PC-3 (cell line): ENCODE data around the gene NAGK. TPM values are rescaled to one million over a fixed set of nuclear protein-coding genes. Genes with fewer than 3 reads are reported as not detected.
A peak's percentile ranks its signal among the peaks of the same experiment; 100 is the strongest.

Experiments
- ATAC-seq: fragments of 200-7000 bp; cut with Tn5 transposase; 2 replicates; pipeline ENCODE4 v1.9.1; 2020; ENCODE audit warnings: mild to moderate bottlenecking, moderate library complexity
- BruUV-seq: library from RNA; stranded (reverse); fragments of 400-500 nt; replicated peaks from 2 replicates; lab custom pipeline; 2021; lab: Mats Ljungman, UMichigan
- CTCF ChIA-PET: fragments of 300-600 bp; sonication (Branson Sonifier 250); formaldehyde crosslinking; loops from one replicate; lab custom pipeline; 2022; ENCODE audit warnings: antibody characterized with exemption; lab: Charles Lee
- POLR2A ChIA-PET: fragments of 300-600 bp; sonication (Branson Sonifier 250); formaldehyde crosslinking; loops from one replicate; lab custom pipeline; 2022; ENCODE audit warnings: antibody characterized with exemption; ENCODE audit not compliant: unreplicated experiment; lab: Charles Lee
- DNase-seq: peaks from one replicate; pipeline ENCODE4 v3.0.0-alpha.2; 2015
- H2AFZ ChIP-seq: fragments of 300-600 bp; sonication (generic); 2 replicates; pipeline ENCODE4 v1.6.0; 2016; ENCODE audit warnings: antibody characterized with exemption, low read length
- H3F3A ChIP-seq: fragments of 300-600 bp; sonication (generic); one replicate; pipeline ENCODE4 v1.6.0; 2017; ENCODE audit warnings: antibody characterized with exemption, low read length, control low read depth, mild to moderate bottlenecking; ENCODE audit not compliant: unreplicated experiment
- H3K27ac ChIP-seq: fragments of 300-600 bp; sonication (generic); 2 replicates; pipeline ENCODE4 v1.5.1; 2016; ENCODE audit warnings: mild to moderate bottlenecking, low read length
- H3K27me3 ChIP-seq: fragments of 300-600 bp; sonication (generic); 2 replicates; pipeline ENCODE4 v1.6.1; 2016; ENCODE audit warnings: low read length, mixed read lengths
- H3K36me3 ChIP-seq: fragments of 300-600 bp; sonication (generic); 2 replicates; pipeline ENCODE4 v1.6.1; 2016; ENCODE audit warnings: low read depth, mixed run types, low read length, mixed read lengths
- H3K4me1 ChIP-seq: fragments of 300-600 bp; sonication (generic); 2 replicates; pipeline ENCODE4 v1.5.1; 2016; ENCODE audit warnings: low read length; ENCODE audit not compliant: insufficient read depth
- H3K4me2 ChIP-seq: fragments of 300-600 bp; sonication (generic); 2 replicates; pipeline ENCODE4 v1.6.0; 2016; ENCODE audit warnings: low read length
- H3K4me3 ChIP-seq: fragments of 300-600 bp; sonication (generic); 2 replicates; pipeline ENCODE4 v1.5.1; 2016; ENCODE audit warnings: mild to moderate bottlenecking, low read length, mixed read lengths
- H3K79me2 ChIP-seq: fragments of 300-600 bp; sonication (generic); 2 replicates; pipeline ENCODE4 v1.6.1; 2017; ENCODE audit warnings: low read length, mixed read lengths
- H3K9ac ChIP-seq: fragments of 300-600 bp; sonication (generic); 2 replicates; pipeline ENCODE4 v1.6.0; 2016; ENCODE audit warnings: mild to moderate bottlenecking, low read length
- H3K9me2 ChIP-seq: fragments of 300-600 bp; sonication (generic); replicated peaks from 2 replicates; pipeline ENCODE4 v1.6.1; 2016; ENCODE audit warnings: mixed run types, low read length, mixed read lengths
- H3K9me3 ChIP-seq: fragments of 300-600 bp; sonication (generic); 2 replicates; pipeline ENCODE4 v1.6.1; 2016; ENCODE audit warnings: low read length, mixed read lengths
- H4K20me1 ChIP-seq: fragments of 300-600 bp; sonication (generic); 2 replicates; pipeline ENCODE4 v1.6.1; 2016; ENCODE audit warnings: low read length, mixed read lengths
- EZH2 ChIP-seq: fragments of 300-600 bp; sonication (generic); IDR thresholded peaks from one replicate; pipeline ENCODE4 v1.6.1; 2017; ENCODE audit warnings: antibody characterized with exemption, mild to moderate bottlenecking, low read length; ENCODE audit not compliant: unreplicated experiment
- EZH2phosphoT487 ChIP-seq: fragments of 300-600 bp; sonication (generic); IDR thresholded peaks from 2 replicates; pipeline ENCODE4 v1.6.1; 2018; ENCODE audit warnings: mild to moderate bottlenecking, antibody characterized with exemption, low read length, borderline replicate concordance
- intact Hi-C: fragments of 100-400 bp; cut with micrococcal nuclease; formaldehyde crosslinking; loops from 2 replicates; pipeline ENCODE4 v1.9.0; 2023
- total RNA-seq: library from RNA; depleted of rRNA; stranded (reverse); fragments of >200 nt; gene quantifications from 2 replicates; pipeline ENCODE4 v1.2.3, GENCODE V29; 2014
- TF ChIP-seq, protein P1 (sequence below): fragments of 300-600 bp; sonication (generic); conservative IDR thresholded peaks from 2 replicates; pipeline ENCODE4 v1.5.1; 2017; ENCODE audit warnings: antibody characterized with exemption, low read depth, mild to moderate bottlenecking, low read length

The NAGK gene
- total RNA-seq, 1 experiment from 2014 or later: 70.5 TPM

DNA sequence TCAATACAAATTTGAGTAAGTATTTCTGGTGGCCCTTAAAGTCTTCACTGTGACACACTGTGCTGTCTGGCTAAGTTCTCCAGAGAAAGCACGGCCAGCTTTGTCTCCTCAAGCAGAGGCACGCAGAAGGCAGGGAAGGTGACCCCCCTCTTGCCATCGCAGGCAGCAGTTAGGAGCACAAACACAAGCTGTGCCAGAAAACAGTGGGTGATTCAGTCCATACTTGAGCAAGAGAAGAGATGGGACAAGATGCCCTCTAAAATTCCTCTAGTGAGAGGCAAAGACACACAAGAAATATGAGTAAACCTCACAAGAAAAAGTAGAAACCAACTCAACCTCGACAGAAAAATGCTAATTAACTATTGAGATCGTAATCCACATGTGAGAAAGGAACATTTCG, 51.7 kb downstream of the NAGK start:
- POLR2A ChIA-PET: no interaction called here
- DNase-seq: no peak
- peaks cover 10% of the 10 kb centered on the region for H3K4me1 ChIP-seq
- no peaks in the 10 kb centered on the region for H3K27me3 ChIP-seq
- no peaks in the 10 kb centered on the region for H3K9me2 ChIP-seq
- ATAC-seq: no peak
- CTCF ChIA-PET: no interaction called here
- intact Hi-C loops: no loop called here
- H3F3A ChIP-seq: no peaks in the 10 kb centered on the region
- BruUV-seq: no TSS peak
- H3K36me3 ChIP-seq: peaks cover 6% of the 10 kb centered on the region; the same call in 1 of the 2 replicates
- H3K79me2 ChIP-seq: 0 out of 2 replicates have a peak, but pooled peaks cover 3% of the 10 kb centered on the region
- H3K27ac ChIP-seq: no peak overlapping the region
- no peak overlapping the region for H3K4me3 ChIP-seq
- TF ChIP-seq, protein P1, sequence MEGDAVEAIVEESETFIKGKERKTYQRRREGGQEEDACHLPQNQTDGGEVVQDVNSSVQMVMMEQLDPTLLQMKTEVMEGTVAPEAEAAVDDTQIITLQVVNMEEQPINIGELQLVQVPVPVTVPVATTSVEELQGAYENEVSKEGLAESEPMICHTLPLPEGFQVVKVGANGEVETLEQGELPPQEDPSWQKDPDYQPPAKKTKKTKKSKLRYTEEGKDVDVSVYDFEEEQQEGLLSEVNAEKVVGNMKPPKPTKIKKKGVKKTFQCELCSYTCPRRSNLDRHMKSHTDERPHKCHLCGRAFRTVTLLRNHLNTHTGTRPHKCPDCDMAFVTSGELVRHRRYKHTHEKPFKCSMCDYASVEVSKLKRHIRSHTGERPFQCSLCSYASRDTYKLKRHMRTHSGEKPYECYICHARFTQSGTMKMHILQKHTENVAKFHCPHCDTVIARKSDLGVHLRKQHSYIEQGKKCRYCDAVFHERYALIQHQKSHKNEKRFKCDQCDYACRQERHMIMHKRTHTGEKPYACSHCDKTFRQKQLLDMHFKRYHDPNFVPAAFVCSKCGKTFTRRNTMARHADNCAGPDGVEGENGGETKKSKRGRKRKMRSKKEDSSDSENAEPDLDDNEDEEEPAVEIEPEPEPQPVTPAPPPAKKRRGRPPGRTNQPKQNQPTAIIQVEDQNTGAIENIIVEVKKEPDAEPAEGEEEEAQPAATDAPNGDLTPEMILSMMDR: no peak
- TF ChIP-seq EZH2phosphoT487 (no peak), EZH2 (no peak)
- no peak overlapping the region for H2AFZ ChIP-seq
- no peak overlapping the region for H3K9ac ChIP-seq
- H3K4me2 ChIP-seq: no peak overlapping the region
- H4K20me1 ChIP-seq: no peaks in the 10 kb centered on the region
- no peaks in the 10 kb centered on the region for H3K9me3 ChIP-seq

- Histone ChIP-seq H3K9me2 (no peaks in the 10 kb centered on the region), H3K4me3 (no peak overlapping the region), H3K27ac (no peak overlapping the region), H3K36me3 (peaks cover 6% of the 10 kb centered on the region; the same call in 1 of the 2 replicates), H4K20me1 (no peaks in the 10 kb centered on the region), H3F3A (no peaks in the 10 kb centered on the region), H3K9ac (no peak overlapping the region), H3K4me2 (no peak overlapping the region), H3K4me1 (peaks cover 10% of the 10 kb centered on the region), H2AFZ (no peak overlapping the region), H3K79me2 (0 out of 2 replicates have a peak, but pooled peaks cover 3% of the 10 kb centered on the region), H3K27me3 (no peaks in the 10 kb centered on the region), H3K9me3 (no peaks in the 10 kb centered on the region)
- TF ChIP-seq, protein P1: no peak
- no peak for TF ChIP-seq EZH2
- no peak for TF ChIP-seq EZH2phosphoT487
- POLR2A ChIA-PET: no interaction called here
- DNase-seq: no peak
- no peak for ATAC-seq
- intact Hi-C loops: no loop called here
- no TSS peak for BruUV-seq
- CTCF ChIA-PET: no interaction called here
Measured at GRCh38 chr2:71121479-71121878, 53.0 kb downstream of the NAGK start.

DNA sequence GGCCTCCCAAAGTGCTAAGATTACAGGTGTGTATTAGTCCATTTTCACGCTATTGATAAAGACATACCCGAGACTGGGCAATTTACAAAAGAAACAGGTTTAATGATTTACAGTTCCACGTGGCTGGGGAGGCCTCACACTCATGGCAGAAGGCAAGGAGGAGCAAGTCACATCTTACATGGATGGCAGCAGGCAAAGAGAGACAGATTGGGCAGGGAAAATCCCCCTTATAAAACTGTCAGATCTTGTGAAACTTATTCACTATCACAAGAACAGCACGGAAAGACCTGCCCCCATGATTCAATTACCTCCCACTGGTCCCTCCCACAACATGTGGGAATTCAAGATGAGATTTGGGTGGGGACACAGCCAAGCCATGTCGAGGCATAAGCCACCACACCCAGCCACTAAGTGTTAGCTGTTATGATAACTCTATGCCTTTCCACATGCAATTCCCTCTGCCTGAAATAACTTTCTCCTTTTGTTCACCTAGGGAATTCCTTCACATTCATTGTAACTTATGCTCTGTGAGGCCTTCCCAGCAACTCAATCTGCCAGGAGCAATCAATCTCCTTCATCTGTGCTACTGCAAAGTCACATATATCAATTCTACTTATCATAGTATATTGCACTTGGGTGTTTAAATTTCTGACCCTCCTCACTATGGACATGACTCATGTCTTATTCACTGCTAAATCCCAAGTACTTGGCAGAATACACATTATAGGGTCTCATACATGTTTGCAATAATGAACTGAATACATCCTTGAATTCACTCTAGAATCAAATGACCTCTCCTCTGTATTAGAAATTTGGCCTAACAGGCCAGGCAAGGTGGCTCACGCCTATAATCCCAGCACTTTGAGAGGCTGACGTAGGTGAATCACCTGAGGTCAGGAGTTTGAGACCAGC, 54.2 kb downstream of the NAGK start:
- intact Hi-C loops: no loop called here
- Histone ChIP-seq H3F3A (no peaks in the 10 kb centered on the region), H3K9me2 (no peaks in the 10 kb centered on the region), H3K27me3 (no peaks in the 10 kb centered on the region), H3K4me1 (peaks cover 10% of the 10 kb centered on the region), H3K4me3 (no peak overlapping the region), H2AFZ (no peak overlapping the region), H3K79me2 (peaks cover 15% of the 10 kb centered on the region), H3K9ac (no peak overlapping the region), H4K20me1 (no peaks in the 10 kb centered on the region), H3K9me3 (no peaks in the 10 kb centered on the region), H3K4me2 (peak overlapping the region; percentile 56; the same call in 1 of the 2 replicates), H3K27ac (peak overlapping the region; percentile 57; the same call in 1 of the 2 replicates), H3K36me3 (peaks cover 6% of the 10 kb centered on the region; the same call in 1 of the 2 replicates)
- CTCF ChIA-PET: no interaction called here
- ATAC-seq (peak; percentile 86), DNase-seq (peak; percentile 75)
- no TSS peak for BruUV-seq
- TF ChIP-seq EZH2: no peak
- TF ChIP-seq, protein P1: no peak
- TF ChIP-seq EZH2phosphoT487: no peak
- POLR2A ChIA-PET: no interaction called here
